Measurements from ENCODE around the gene KTN1. TPM values are rescaled to one million over a fixed set of nuclear protein-coding genes. Genes with fewer than 3 reads are reported as not detected.

The KTN1 gene
- total RNA-seq, 1 donor: 167 TPM

GRCh38 chr14:55733599-55733998 lies 153.6 kb downstream of the KTN1 start:
- H3K4me3 ChIP-seq (ENCODE audit: low read depth, low read length): no peak overlapping the region
- TF ChIP-seq, protein P1, sequence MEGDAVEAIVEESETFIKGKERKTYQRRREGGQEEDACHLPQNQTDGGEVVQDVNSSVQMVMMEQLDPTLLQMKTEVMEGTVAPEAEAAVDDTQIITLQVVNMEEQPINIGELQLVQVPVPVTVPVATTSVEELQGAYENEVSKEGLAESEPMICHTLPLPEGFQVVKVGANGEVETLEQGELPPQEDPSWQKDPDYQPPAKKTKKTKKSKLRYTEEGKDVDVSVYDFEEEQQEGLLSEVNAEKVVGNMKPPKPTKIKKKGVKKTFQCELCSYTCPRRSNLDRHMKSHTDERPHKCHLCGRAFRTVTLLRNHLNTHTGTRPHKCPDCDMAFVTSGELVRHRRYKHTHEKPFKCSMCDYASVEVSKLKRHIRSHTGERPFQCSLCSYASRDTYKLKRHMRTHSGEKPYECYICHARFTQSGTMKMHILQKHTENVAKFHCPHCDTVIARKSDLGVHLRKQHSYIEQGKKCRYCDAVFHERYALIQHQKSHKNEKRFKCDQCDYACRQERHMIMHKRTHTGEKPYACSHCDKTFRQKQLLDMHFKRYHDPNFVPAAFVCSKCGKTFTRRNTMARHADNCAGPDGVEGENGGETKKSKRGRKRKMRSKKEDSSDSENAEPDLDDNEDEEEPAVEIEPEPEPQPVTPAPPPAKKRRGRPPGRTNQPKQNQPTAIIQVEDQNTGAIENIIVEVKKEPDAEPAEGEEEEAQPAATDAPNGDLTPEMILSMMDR (IDR thresholded peaks at IDR 0.05; ENCODE audit: insufficient read depth, low read depth, low read length): no peak
- DNase-seq (ENCODE audit: low read depth): no peak

Small RNAs within 50 kb of the gene (small RNA-seq; reads per million reads assigned to genes)
- not detected for gene RF00019

Other genes with a start within 250 kb of the KTN1 start
- 14.5 and 14.7 TPM in 2 replicates for gene ATG14, start 168.4 kb upstream of the KTN1 start, total RNA-seq
- gene TBPL2, start 139.6 kb upstream of the KTN1 start, total RNA-seq: not detected in 2 replicates

Measured in fibroblast of villous mesenchyme (primary cell).